Breast epithelium (tissue), 4 donors: ENCODE results near the gene CCRL2. TPM values are rescaled to one million over a fixed set of nuclear protein-coding genes. Genes with fewer than 3 reads are reported as not detected.
A peak's percentile ranks its signal among the peaks of the same experiment; 100 is the strongest.

ENCODE experiments used
- DNase-seq, 2 donors: peaks; one replicate each; pipeline ENCODE4 v3.0.0-alpha.2; 2019; ENCODE audit warnings: low spot score in 2 of 2
- H3K27ac ChIP-seq, 2 donors: fragments of 200-600 bp; sonication (generic) in 1 of 2; one replicate each; pipeline ENCODE4 v1.5.1; 2016 to 2019; ENCODE audit warnings: mild to moderate bottlenecking in 1 of 2
- H3K27me3 ChIP-seq, 2 donors: fragments of 200-600 bp; sonication (generic) in 1 of 2; one replicate each; pipeline versions ENCODE4 v1.5.1 to v1.6.0; 2017 to 2019; ENCODE audit warnings: control low read depth in 1 of 2, mild to moderate bottlenecking in 1 of 2
- H3K36me3 ChIP-seq: fragments of 200-600 bp; one replicate; pipeline ENCODE4 v1.5.1; 2019
- H3K4me1 ChIP-seq, 2 donors: fragments of 200-600 bp; sonication (generic); one replicate each; pipeline ENCODE4 v1.5.1; 2016 to 2019; ENCODE audit warnings: control low read depth in 1 of 2
- H3K4me3 ChIP-seq, 3 donors: fragments of 200-600 bp; sonication (generic); 1 replicate in 2 of 3; 2 replicates in 1 of 3; pipeline ENCODE4 v1.5.1; 2016 to 2019; ENCODE audit warnings: mild to moderate bottlenecking in 3 of 3, moderate library complexity in 2 of 3
- H3K9me3 ChIP-seq, 2 donors: fragments of 200-600 bp; sonication (generic) in 1 of 2; one replicate each; pipeline ENCODE4 v1.5.1; 2016 to 2019; ENCODE audit warnings: control low read depth in 1 of 2
- POLR2A ChIP-seq: fragments of 450-650 bp; IDR thresholded peaks from one replicate; pipeline ENCODE4 v1.6.1; 2016; ENCODE audit warnings: antibody characterized with exemption, mild to moderate bottlenecking, moderate library complexity
- POLR2AphosphoS5 ChIP-seq, 3 donors: sonication (generic); formaldehyde crosslinking; IDR thresholded peaks; one replicate each; pipeline ENCODE4 v1.6.1; 2017; ENCODE audit warnings: antibody characterized with exemption in 3 of 3
- intact Hi-C: fragments of 100-400 bp; cut with DNase I; formaldehyde crosslinking; loops from one replicate; pipeline ENCODE4 v1.15.1; 2023; ENCODE audit warnings: low total_unique reads
- total RNA-seq, 3 donors: library from RNA; depleted of rRNA; stranded (reverse); fragments of >200 nt; gene quantifications; one replicate each; pipeline ENCODE4 v1.1.0, GENCODE V29; 2016
- TF ChIP-seq, protein P1 (sequence below), 3 donors: fragments of 450-650 bp; IDR thresholded peaks; one replicate each; pipeline ENCODE4 v1.5.1; 2016 to 2017; ENCODE audit warnings: antibody characterized with exemption in 3 of 3, mild to moderate bottlenecking in 3 of 3, moderate library complexity in 3 of 3

CCRL2 gene
- total RNA-seq, 3 donors from 2014 or later, result 3.8 to 9.2 (median 4.1) TPM

DNA sequence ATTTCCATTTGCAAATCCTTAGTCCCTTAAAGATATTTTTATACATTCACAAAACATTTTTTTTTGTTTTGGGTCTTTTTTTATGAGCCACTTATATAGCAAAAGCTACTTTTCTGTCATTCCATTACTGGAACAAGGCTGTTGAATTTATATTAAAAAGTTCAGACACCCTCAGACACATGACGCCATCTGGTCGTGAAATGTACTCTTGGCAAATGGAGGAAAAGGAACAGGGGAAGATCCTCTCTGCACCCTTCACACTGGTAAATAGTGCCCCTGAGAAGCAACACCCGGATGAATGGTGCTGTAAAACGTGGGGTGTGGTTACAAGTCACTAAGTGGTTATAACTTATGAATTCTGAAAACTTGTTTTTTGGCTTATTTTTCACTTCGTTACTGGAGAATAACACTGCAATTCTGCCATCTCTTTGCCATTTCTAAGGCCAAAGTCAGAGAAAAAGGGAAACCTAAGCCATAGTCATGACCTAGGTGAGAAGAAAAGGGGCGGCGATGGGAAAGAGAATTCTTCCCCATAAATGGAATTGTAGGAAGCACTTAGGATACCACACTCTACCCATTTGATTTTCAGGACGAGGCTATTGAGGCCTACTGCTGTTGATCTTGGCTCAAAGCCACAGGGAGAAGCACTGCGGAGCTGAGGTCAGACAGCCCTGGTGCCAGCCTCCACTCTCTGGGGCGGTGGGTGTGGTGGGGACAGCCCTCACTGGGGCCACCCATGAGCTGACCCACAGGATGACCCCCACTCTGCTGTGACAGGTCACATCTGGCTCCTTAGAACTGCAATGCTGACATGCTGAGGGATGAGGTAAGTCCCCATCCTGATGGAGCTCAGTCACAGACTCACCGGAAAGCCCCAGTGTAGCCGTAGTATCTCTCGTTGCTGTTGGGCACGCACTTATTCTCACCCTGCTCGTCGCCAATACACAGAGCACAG lies 35.8 kb downstream of the CCRL2 start:
- Histone ChIP-seq H3K36me3 (no peaks in the 10 kb centered on the region), H3K4me3 (no peak overlapping the region), H3K27ac (no peak overlapping the region), H3K9me3 (no peaks in the 10 kb centered on the region), H3K27me3 (no peaks in the 10 kb centered on the region), H3K4me1 (no peaks in the 10 kb centered on the region)
- TF ChIP-seq POLR2A (no peak), POLR2AphosphoS5 (IDR thresholded peaks at IDR 0.05) (no peak)
- TF ChIP-seq, protein P1, sequence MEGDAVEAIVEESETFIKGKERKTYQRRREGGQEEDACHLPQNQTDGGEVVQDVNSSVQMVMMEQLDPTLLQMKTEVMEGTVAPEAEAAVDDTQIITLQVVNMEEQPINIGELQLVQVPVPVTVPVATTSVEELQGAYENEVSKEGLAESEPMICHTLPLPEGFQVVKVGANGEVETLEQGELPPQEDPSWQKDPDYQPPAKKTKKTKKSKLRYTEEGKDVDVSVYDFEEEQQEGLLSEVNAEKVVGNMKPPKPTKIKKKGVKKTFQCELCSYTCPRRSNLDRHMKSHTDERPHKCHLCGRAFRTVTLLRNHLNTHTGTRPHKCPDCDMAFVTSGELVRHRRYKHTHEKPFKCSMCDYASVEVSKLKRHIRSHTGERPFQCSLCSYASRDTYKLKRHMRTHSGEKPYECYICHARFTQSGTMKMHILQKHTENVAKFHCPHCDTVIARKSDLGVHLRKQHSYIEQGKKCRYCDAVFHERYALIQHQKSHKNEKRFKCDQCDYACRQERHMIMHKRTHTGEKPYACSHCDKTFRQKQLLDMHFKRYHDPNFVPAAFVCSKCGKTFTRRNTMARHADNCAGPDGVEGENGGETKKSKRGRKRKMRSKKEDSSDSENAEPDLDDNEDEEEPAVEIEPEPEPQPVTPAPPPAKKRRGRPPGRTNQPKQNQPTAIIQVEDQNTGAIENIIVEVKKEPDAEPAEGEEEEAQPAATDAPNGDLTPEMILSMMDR (IDR thresholded peaks at IDR 0.05), result peak; percentile 35 to 53 (median 35)
- no peak for DNase-seq
- intact Hi-C loops, result no loop called here

DNA sequence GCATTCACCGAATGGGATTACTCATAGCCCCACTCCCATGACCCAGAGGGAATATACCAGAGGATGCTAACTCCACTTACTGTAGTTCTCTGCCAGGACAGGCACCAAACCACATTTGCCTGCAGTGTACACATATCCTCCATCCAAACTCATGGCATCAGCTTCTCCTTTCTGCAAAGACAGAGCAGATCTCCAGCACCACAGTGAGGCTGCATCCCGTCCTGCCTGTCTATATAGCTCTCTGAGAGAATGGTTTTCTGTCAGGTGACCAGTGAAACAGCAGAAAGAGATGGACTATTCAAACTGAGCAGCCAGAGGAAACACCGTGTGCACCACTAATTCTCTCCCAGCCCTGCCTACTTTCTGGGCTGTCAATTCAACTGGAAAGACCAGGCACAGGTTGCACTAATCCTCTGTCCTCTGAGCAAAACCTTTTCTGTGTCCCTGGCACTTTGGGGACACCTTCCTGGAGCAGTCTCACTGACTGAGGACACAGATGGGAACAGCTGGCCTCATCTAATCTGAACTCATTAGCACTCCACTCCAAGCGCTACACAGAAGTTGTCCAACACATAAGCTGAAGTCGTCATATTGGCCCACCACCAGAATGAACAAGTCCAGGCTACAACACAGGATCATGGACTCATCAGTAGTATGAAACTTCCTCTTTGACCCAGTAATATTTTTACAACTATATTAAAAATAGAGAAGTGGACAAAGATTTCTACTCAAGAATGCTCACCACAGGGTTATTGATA lies 40.3 kb downstream of the CCRL2 start:
- Histone ChIP-seq H3K36me3 (no peaks in the 10 kb centered on the region), H3K27ac (no peak overlapping the region), H3K27me3 (no peaks in the 10 kb centered on the region), H3K4me1 (no peaks in the 10 kb centered on the region), H3K4me3 (no peak overlapping the region), H3K9me3 (no peaks in the 10 kb centered on the region)
- no peak for DNase-seq
- TF ChIP-seq, protein P1 (IDR thresholded peaks at IDR 0.05), result no peak
- TF ChIP-seq POLR2AphosphoS5 (IDR thresholded peaks at IDR 0.05) (no peak), POLR2A (no peak)
- intact Hi-C loops, result no loop called here

DNA sequence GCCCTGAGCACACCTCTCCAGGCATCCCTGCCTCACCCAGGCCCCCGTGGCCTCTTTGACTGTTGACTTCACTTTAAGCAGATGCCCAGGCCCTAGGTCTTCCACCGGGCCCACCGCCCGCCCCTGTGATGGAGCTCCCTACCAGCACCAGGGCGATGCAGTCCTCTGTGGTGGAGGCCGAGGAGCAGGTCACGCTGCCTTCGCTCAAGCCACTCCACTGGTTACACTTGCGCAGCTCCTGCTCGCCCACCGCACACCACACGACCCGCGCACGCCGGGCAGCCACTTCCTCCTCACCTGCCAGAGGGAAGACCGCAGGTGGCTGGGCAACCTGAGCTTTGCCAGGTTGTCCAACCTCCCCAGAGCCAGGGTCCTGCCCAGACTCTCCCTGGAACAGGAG lies 41.7 kb downstream of the CCRL2 start:
- no peak for DNase-seq
- no peaks in the 10 kb centered on the region for H3K36me3 ChIP-seq
- H3K9me3 ChIP-seq, result no peaks in the 10 kb centered on the region
- intact Hi-C loops, result no loop called here
- no peak for TF ChIP-seq POLR2AphosphoS5 (IDR thresholded peaks at IDR 0.05)
- TF ChIP-seq POLR2A, result no peak
- TF ChIP-seq, protein P1 (IDR thresholded peaks at IDR 0.05), result no peak
- no peaks in the 10 kb centered on the region for H3K27me3 ChIP-seq
- H3K4me1 ChIP-seq, result no peaks in the 10 kb centered on the region
- H3K4me3 ChIP-seq, result no peak overlapping the region
- no peak overlapping the region for H3K27ac ChIP-seq

DNA sequence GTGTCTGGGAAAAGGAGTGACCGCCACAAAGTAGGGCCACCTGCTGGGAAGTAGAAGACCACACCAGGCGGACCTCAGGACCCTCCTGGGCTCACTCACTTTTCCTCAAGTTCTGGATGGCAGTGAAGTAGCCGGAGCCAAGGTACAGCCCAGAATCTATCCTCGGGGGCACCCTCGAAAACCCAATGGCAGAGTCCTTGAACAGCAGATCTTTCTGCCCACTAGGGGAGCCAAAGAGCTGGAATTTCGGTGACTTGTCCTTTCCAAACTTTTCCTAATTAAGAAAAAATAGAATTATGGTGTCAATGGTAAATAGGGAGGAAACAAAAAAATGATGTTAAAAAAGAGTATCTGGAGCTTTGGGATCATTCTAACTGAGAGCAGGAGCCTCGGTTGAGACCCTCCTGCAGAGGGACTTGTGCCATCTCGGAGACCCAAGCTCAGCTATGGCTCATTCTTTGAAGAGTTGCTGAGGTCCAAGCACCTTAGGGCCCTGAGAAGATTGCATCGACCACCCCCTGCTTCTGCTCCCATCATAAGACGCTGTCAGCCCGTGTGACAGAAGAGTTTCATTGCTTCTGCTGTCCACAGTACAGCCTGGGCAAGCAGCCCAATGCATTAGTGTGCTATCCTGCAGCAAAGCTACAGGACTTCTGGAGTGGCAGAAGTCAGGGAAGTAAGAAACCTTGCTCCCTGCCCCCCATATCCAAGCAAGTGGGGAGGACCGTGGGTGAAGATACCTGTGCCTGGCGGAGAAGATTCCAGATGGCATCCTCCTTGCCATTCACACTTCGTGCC lies 42.9 kb downstream of the CCRL2 start:
- Histone ChIP-seq H3K36me3 (no peaks in the 10 kb centered on the region), H3K4me3 (no peak overlapping the region), H3K27ac (no peak overlapping the region), H3K4me1 (no peaks in the 10 kb centered on the region), H3K9me3 (no peaks in the 10 kb centered on the region), H3K27me3 (no peaks in the 10 kb centered on the region)
- TF ChIP-seq POLR2A, result no peak
- no peak for TF ChIP-seq POLR2AphosphoS5 (IDR thresholded peaks at IDR 0.05)
- TF ChIP-seq, protein P1 (IDR thresholded peaks at IDR 0.05), result no peak
- DNase-seq, result no peak
- intact Hi-C loops, result no loop called here
